Adipocyte (in vitro differentiated cells): ENCODE results near the gene CACNB1.
"Not testable (repeated sequence)": the region's sequence is repeated elsewhere in the genome, so short reads cannot be mapped to it uniquely, and the experiment has no call there.

ENCODE experiments used
- DNase-seq: peaks from one replicate; pipeline ENCODE4 v3.0.0-alpha.2; 2015; ENCODE audit warnings: low read depth
- H3K27me3 ChIP-seq: replicated peaks from 2 replicates; pipeline ENCODE4 v1.7.0; 2013; ENCODE audit warnings: mild to moderate bottlenecking, low read length, moderate library complexity; ENCODE audit not compliant: control insufficient read depth, insufficient read depth
- H3K36me3 ChIP-seq: 2 replicates; pipeline ENCODE4 v1.7.0; 2013; ENCODE audit warnings: low read length, mild to moderate bottlenecking, moderate library complexity; ENCODE audit not compliant: control insufficient read depth, insufficient read depth, severe bottlenecking
- H3K4me1 ChIP-seq: 2 replicates; pipeline ENCODE4 v1.7.0; 2013; ENCODE audit warnings: mild to moderate bottlenecking, low read length, moderate library complexity; ENCODE audit not compliant: control insufficient read depth, insufficient read depth
- H3K4me3 ChIP-seq: 2 replicates; pipeline ENCODE4 v1.7.0; 2013; ENCODE audit warnings: mild to moderate bottlenecking, low read length, moderate library complexity
- H3K9ac ChIP-seq: 2 replicates; pipeline ENCODE4 v1.7.0; 2013; ENCODE audit warnings: mild to moderate bottlenecking, low read length, moderate library complexity
- H3K9me3 ChIP-seq: 2 replicates; pipeline ENCODE4 v1.7.0; 2013; ENCODE audit warnings: mild to moderate bottlenecking, low read length, moderate library complexity; ENCODE audit not compliant: control insufficient read depth

The CACNB1 gene

GRCh38 chr17:39170109-39170508 lies 27.4 kb downstream of the CACNB1 start:
- H3K9me3 ChIP-seq, result no peaks in the 10 kb centered on the region
- H3K4me1 ChIP-seq, result peaks cover 1% of the 10 kb centered on the region
- DNase-seq, result no peak
- H3K36me3 ChIP-seq, result no peaks in the 10 kb centered on the region
- no peak overlapping the region for H3K9ac ChIP-seq
- H3K4me3 ChIP-seq, result no peak overlapping the region
- H3K27me3 ChIP-seq, result peaks cover 27% of the 10 kb centered on the region

GRCh38 chr17:39169518-39169917 lies 28.0 kb downstream of the CACNB1 start:
- Histone ChIP-seq H3K9ac (no peak overlapping the region), H3K36me3 (no peaks in the 10 kb centered on the region), H3K4me3 (no peak overlapping the region), H3K4me1 (peaks cover 7% of the 10 kb centered on the region), H3K27me3 (peaks cover 33% of the 10 kb centered on the region), H3K9me3 (no peaks in the 10 kb centered on the region)
- no peak for DNase-seq

GRCh38 chr17:39169101-39169500 lies 28.4 kb downstream of the CACNB1 start:
- peaks cover 11% of the 10 kb centered on the region for H3K4me1 ChIP-seq
- no peak for DNase-seq

GRCh38 chr17:39168503-39168902 lies 29.0 kb downstream of the CACNB1 start:
- peaks cover 33% of the 10 kb centered on the region for H3K27me3 ChIP-seq
- DNase-seq, H3K9me3 ChIP-seq, H3K36me3 ChIP-seq, H3K4me3 ChIP-seq, H3K9ac ChIP-seq: not testable (repeated sequence)
- H3K4me1 ChIP-seq, result peaks cover 12% of the 10 kb centered on the region

More at GRCh38 chr17:39169101-39169500, 28.4 kb downstream of the CACNB1 start:
- Histone ChIP-seq H3K9ac (no peak overlapping the region), H3K36me3 (no peaks in the 10 kb centered on the region), H3K27me3 (peaks cover 33% of the 10 kb centered on the region), H3K4me3 (no peak overlapping the region), H3K9me3 (no peaks in the 10 kb centered on the region)

- peak; percentile 22 for DNase-seq
- no peaks in the 10 kb centered on the region for H3K36me3 ChIP-seq
- H3K9ac ChIP-seq, result no peak overlapping the region
- H3K27me3 ChIP-seq, result peaks cover 33% of the 10 kb centered on the region
- H3K9me3 ChIP-seq, result no peaks in the 10 kb centered on the region
- H3K4me3 ChIP-seq, result no peak overlapping the region
- peaks cover 12% of the 10 kb centered on the region for H3K4me1 ChIP-seq
Observed at GRCh38 chr17:39167476-39167875, 30.0 kb downstream of the CACNB1 start.

GRCh38 chr17:39166437-39167335 lies 30.8 kb downstream of the CACNB1 start:
- Histone ChIP-seq H3K4me3 (no peak overlapping the region), H3K9ac (no peak overlapping the region), H3K9me3 (no peaks in the 10 kb centered on the region), H3K36me3 (no peaks in the 10 kb centered on the region), H3K4me1 (peaks cover 12% of the 10 kb centered on the region), H3K27me3 (peaks cover 33% of the 10 kb centered on the region)
- no peak for DNase-seq

GRCh38 chr17:39165841-39166349 lies 31.6 kb downstream of the CACNB1 start, which contains the start of gene ARL5C:
Gene ARL5C (minus strand): TSS chr17:39166161. CDS start chr17:39165760, 401 bp downstream.
- Histone ChIP-seq H3K4me3 (peak within 1 kb of the TSS; percentile 71), H3K9ac (peak within 1 kb of the TSS; percentile 55), H3K4me1 (peaks cover 17% of the 10 kb centered on the region), H3K9me3 (no peaks in the 10 kb centered on the region), H3K27me3 (peaks cover 33% of the 10 kb centered on the region), H3K36me3 (no peaks in the 10 kb centered on the region)
- no peak for DNase-seq

- H3K9ac ChIP-seq, result peak overlapping the region; percentile 55
- peak; percentile 31 for DNase-seq
- peaks cover 33% of the 10 kb centered on the region for H3K27me3 ChIP-seq
- H3K9me3 ChIP-seq, result no peaks in the 10 kb centered on the region
- H3K36me3 ChIP-seq, result no peaks in the 10 kb centered on the region
- H3K4me1 ChIP-seq, result peaks cover 17% of the 10 kb centered on the region
- peak overlapping the region; percentile 71 for H3K4me3 ChIP-seq
Observed at GRCh38 chr17:39165178-39165840, 32.2 kb downstream of the CACNB1 start.

- DNase-seq, result peak; percentile 92
- Histone ChIP-seq H3K27me3 (peaks cover 29% of the 10 kb centered on the region), H3K4me3 (peak overlapping the region; percentile 71)
Observed at GRCh38 chr17:39164675-39165143, 32.8 kb downstream of the CACNB1 start.

GRCh38 chr17:39161962-39162361 lies 35.5 kb downstream of the CACNB1 start:
- Histone ChIP-seq H3K27me3 (peaks cover 22% of the 10 kb centered on the region), H3K4me1 (peaks cover 17% of the 10 kb centered on the region), H3K9ac (no peak overlapping the region), H3K4me3 (no peak overlapping the region), H3K36me3 (no peaks in the 10 kb centered on the region), H3K9me3 (no peaks in the 10 kb centered on the region)
- DNase-seq, result no peak

More at GRCh38 chr17:39164675-39165143, 32.8 kb downstream of the CACNB1 start:
- Histone ChIP-seq H3K9ac (peak overlapping the region; percentile 55), H3K9me3 (no peaks in the 10 kb centered on the region), H3K36me3 (no peaks in the 10 kb centered on the region), H3K4me1 (peaks cover 17% of the 10 kb centered on the region)

GRCh38 chr17:39158623-39159022 lies 38.8 kb downstream of the CACNB1 start:
- Histone ChIP-seq H3K9me3 (no peaks in the 10 kb centered on the region), H3K9ac (no peak overlapping the region), H3K36me3 (no peaks in the 10 kb centered on the region), H3K4me1 (peaks cover 5% of the 10 kb centered on the region), H3K27me3 (peaks cover 5% of the 10 kb centered on the region), H3K4me3 (no peak overlapping the region)
- DNase-seq, result no peak
